ENCODE measurements around the gene PTGIR.
"Not testable (repeated sequence)": the region's sequence is repeated elsewhere in the genome, so short reads cannot be mapped to it uniquely, and the experiment has no call there.

PTGIR gene

GRCh38 chr19:46637224-46637623 is 12.3 kb upstream of the PTGIR start:
- DNase-seq = no peak

- DNase-seq = no peak
Observed at GRCh38 chr19:46635920-46636761, 11.3 kb upstream of the PTGIR start, which contains the start of gene GNG8. TSS of gene GNG8 (minus strand) at chr19:46636202. CDS start at chr19:46634682, 1,520 bp downstream.

GRCh38 chr19:46634656-46635218 is 9.8 kb upstream of the PTGIR start:
- DNase-seq = peak; percentile 85

GRCh38 chr19:46634045-46634655 is 9.3 kb upstream of the PTGIR start:
- peak; percentile 96 for DNase-seq

- DNase-seq = no peak
Observed at GRCh38 chr19:46633130-46633529, 8.2 kb upstream of the PTGIR start.

- peak; percentile 63 for DNase-seq
Observed at GRCh38 chr19:46631481-46631880, 6.6 kb upstream of the PTGIR start.

GRCh38 chr19:46630586-46631205 is 5.8 kb upstream of the PTGIR start:
- peak; percentile 92 for DNase-seq

- DNase-seq = no peak
Observed at GRCh38 chr19:46629546-46630025, 4.7 kb upstream of the PTGIR start.

GRCh38 chr19:46628970-46629369 is 4.1 kb upstream of the PTGIR start:
- not testable (repeated sequence) for DNase-seq

GRCh38 chr19:46626446-46626845 is 1.6 kb upstream of the PTGIR start:
- DNase-seq = no peak

GRCh38 chr19:46625731-46626130 is 842 bp upstream of the PTGIR start:
- no peak for DNase-seq

- no peak for DNase-seq
Observed at GRCh38 chr19:46623915-46624502, 880 bp downstream of the PTGIR start.

GRCh38 chr19:46622118-46622446 is 2.8 kb downstream of the PTGIR start:
- no peak for DNase-seq

- no peak for DNase-seq
Observed at GRCh38 chr19:46621191-46622117, 3.4 kb downstream of the PTGIR start.

GRCh38 chr19:46620716-46621115 is 4.2 kb downstream of the PTGIR start:
- DNase-seq = no peak

GRCh38 chr19:46620267-46620666 is 4.6 kb downstream of the PTGIR start:
- DNase-seq = peak; percentile 31

GRCh38 chr19:46618670-46619231 is 6.1 kb downstream of the PTGIR start:
- peak; percentile 98 for DNase-seq

- DNase-seq = no peak
Observed at GRCh38 chr19:46617601-46618000, 7.3 kb downstream of the PTGIR start.

GRCh38 chr19:46616631-46617322 is 8.1 kb downstream of the PTGIR start:
- DNase-seq = peak; percentile 96

GRCh38 chr19:46615966-46616365 is 8.9 kb downstream of the PTGIR start:
- no peak for DNase-seq
